OCI-LY7 (cell line): ENCODE data around the gene ZBTB6. TPM values are rescaled to one million over a fixed set of nuclear protein-coding genes. Genes with fewer than 3 reads are reported as not detected.
A peak's percentile ranks its signal among the peaks of the same experiment; 100 is the strongest.

Experiments
- BruUV-seq: library from RNA; stranded (reverse); fragments of 400-500 nt; replicated peaks from 2 replicates; lab custom pipeline; 2021; lab: Mats Ljungman, UMichigan
- CTCF ChIA-PET: fragments of 300-600 bp; sonication (Branson Sonifier 250); formaldehyde crosslinking; loops from one replicate; lab custom pipeline; 2022; ENCODE audit warnings: antibody characterized with exemption; ENCODE audit not compliant: unreplicated experiment; lab: Charles Lee
- POLR2A ChIA-PET: fragments of 300-600 bp; sonication (Branson Sonifier 250); formaldehyde crosslinking; loops from one replicate; lab custom pipeline; 2022; ENCODE audit warnings: antibody characterized with exemption; lab: Charles Lee
- DNase-seq: peaks from one replicate; pipeline ENCODE4 v3.0.0-alpha.2; 2015; ENCODE audit warnings: low spot score
- H2AFZ ChIP-seq: fragments of 200-600 bp; sonication (generic), shearing (Covaris generic); 2 replicates; pipeline ENCODE4 v1.6.1; 2014; ENCODE audit warnings: mild to moderate bottlenecking, antibody characterized with exemption, low read length, moderate library complexity
- H3K27ac ChIP-seq: fragments of 200-600 bp; sonication (generic); 2 replicates; pipeline ENCODE4 v1.5.1; 2014; ENCODE audit warnings: mixed run types, low read depth, mild to moderate bottlenecking, moderate library complexity, low read length, inconsistent platforms; ENCODE audit not compliant: poor library complexity, severe bottlenecking
- H3K36me3 ChIP-seq: fragments of 200-600 bp; sonication (generic); 2 replicates; pipeline ENCODE4 v1.6.1; 2014; ENCODE audit warnings: mild to moderate bottlenecking, antibody characterized with exemption, low read length, moderate library complexity, mixed read lengths; ENCODE audit not compliant: insufficient read depth
- H3K4me1 ChIP-seq: fragments of 200-600 bp; sonication (generic); 2 replicates; pipeline ENCODE4 v1.5.1; 2014; ENCODE audit warnings: mild to moderate bottlenecking, low read length; ENCODE audit not compliant: insufficient read depth, poor library complexity, severe bottlenecking
- H3K4me2 ChIP-seq: fragments of 200-600 bp; sonication (generic); 2 replicates; pipeline ENCODE4 v1.6.1; 2014; ENCODE audit warnings: mild to moderate bottlenecking, low read length
- H3K4me3 ChIP-seq: fragments of 200-600 bp; sonication (generic); 2 replicates; pipeline ENCODE4 v1.5.1; 2014; ENCODE audit warnings: mild to moderate bottlenecking, low read depth, low read length; ENCODE audit not compliant: poor library complexity, severe bottlenecking
- H3K79me2 ChIP-seq: fragments of 200-600 bp; sonication (generic); 2 replicates; pipeline ENCODE4 v1.6.1; 2016; ENCODE audit warnings: low read depth, mild to moderate bottlenecking, low read length, moderate library complexity, mixed read lengths; ENCODE audit not compliant: insufficient read depth
- H3K9me2 ChIP-seq: fragments of 200-600 bp; sonication (generic); 2 replicates; pipeline ENCODE4 v1.6.1; 2016; ENCODE audit warnings: mild to moderate bottlenecking, low read length, mixed read lengths; ENCODE audit not compliant: insufficient read depth
- H3K9me3 ChIP-seq: fragments of 200-600 bp; sonication (generic); 2 replicates; pipeline ENCODE4 v1.6.1; 2014; ENCODE audit warnings: mild to moderate bottlenecking, mixed run types, low read length, mixed read lengths
- H4K20me1 ChIP-seq: fragments of 200-600 bp; sonication (generic); 2 replicates; pipeline ENCODE4 v1.6.1; 2014; ENCODE audit warnings: mild to moderate bottlenecking, antibody characterized with exemption, low read length, moderate library complexity, mixed read lengths; ENCODE audit not compliant: insufficient read depth
- EZH2phosphoT487 ChIP-seq: fragments of 200-600 bp; sonication (generic); IDR thresholded peaks from 2 replicates; pipeline ENCODE4 v1.6.1; 2018; ENCODE audit warnings: low read depth, borderline replicate concordance, mild to moderate bottlenecking, mixed run types, antibody characterized with exemption, low read length, moderate library complexity, mixed read lengths
- intact Hi-C: fragments of 100-400 bp; cut with micrococcal nuclease; formaldehyde crosslinking; loops from one replicate; pipeline ENCODE4 v1.10.0; 2022; ENCODE audit not compliant: unreplicated experiment
- total RNA-seq, 2 experiments: library from RNA; depleted of rRNA in 1 of 2; stranded (reverse); fragments of >200 nt in 1 of 2; shearing (Covaris generic) in 1 of 2; gene quantifications; 2 replicates each; pipeline ENCODE4 v1.2.3, GENCODE V29; 2014 to 2022
- TF ChIP-seq, protein P1 (sequence below): fragments of 200-600 bp; sonication (generic); conservative IDR thresholded peaks from 2 replicates; pipeline ENCODE4 v1.5.1; 2014; ENCODE audit warnings: mild to moderate bottlenecking, antibody characterized with exemption, low read length, moderate library complexity, mixed read lengths

Gene ZBTB6
- total RNA-seq, 2 experiments from 2014 or later = 8.1 to 9.4 TPM

GRCh38 chr9:122930541-122931225 lies 17.6 kb upstream of the ZBTB6 start:
- no TSS peak for BruUV-seq
- Histone ChIP-seq H3K4me1 (peaks cover 19% of the 10 kb centered on the region), H3K9me2 (no peaks in the 10 kb centered on the region), H3K9me3 (no peaks in the 10 kb centered on the region), H3K36me3 (peaks cover 4% of the 10 kb centered on the region), H3K4me3 (peak overlapping the region; percentile 85), H3K27ac (peak overlapping the region; percentile 70), H3K79me2 (peaks cover 53% of the 10 kb centered on the region), H2AFZ (peak overlapping the region; percentile 76), H3K4me2 (peak overlapping the region; percentile 78), H4K20me1 (0 out of 2 replicates have a peak, but pooled peaks cover 4% of the 10 kb centered on the region)
- intact Hi-C loops = loop anchor here (1.0 to 10.0 kb wide), 3 partner anchors 10 to 666 kb away; partner anchors contain the start of genes MRRF, RBM18 and ZBTB6
- POLR2A ChIA-PET = interaction anchor here (0.6 to 4.2 kb wide), 8 partner anchors 7 to 316 kb away, joined by 3 to 50 read pairs (median 8); partner anchors contain the start of genes RABGAP1 and RC3H2
- CTCF ChIA-PET = interaction anchor here (0.7 kb wide), 1 partner anchor 113 kb away, joined by 4 read pairs; no protein-coding TSS in a partner anchor
- DNase-seq = peak; percentile 57
- TF ChIP-seq EZH2phosphoT487 = no peak
- TF ChIP-seq, protein P1, sequence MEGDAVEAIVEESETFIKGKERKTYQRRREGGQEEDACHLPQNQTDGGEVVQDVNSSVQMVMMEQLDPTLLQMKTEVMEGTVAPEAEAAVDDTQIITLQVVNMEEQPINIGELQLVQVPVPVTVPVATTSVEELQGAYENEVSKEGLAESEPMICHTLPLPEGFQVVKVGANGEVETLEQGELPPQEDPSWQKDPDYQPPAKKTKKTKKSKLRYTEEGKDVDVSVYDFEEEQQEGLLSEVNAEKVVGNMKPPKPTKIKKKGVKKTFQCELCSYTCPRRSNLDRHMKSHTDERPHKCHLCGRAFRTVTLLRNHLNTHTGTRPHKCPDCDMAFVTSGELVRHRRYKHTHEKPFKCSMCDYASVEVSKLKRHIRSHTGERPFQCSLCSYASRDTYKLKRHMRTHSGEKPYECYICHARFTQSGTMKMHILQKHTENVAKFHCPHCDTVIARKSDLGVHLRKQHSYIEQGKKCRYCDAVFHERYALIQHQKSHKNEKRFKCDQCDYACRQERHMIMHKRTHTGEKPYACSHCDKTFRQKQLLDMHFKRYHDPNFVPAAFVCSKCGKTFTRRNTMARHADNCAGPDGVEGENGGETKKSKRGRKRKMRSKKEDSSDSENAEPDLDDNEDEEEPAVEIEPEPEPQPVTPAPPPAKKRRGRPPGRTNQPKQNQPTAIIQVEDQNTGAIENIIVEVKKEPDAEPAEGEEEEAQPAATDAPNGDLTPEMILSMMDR = peak; percentile 61

- no TSS peak for BruUV-seq
- H3K9me3 ChIP-seq = no peaks in the 10 kb centered on the region
Measured at GRCh38 chr9:122929796-122930354, 16.8 kb upstream of the ZBTB6 start.

More at GRCh38 chr9:122929796-122930354, 16.8 kb upstream of the ZBTB6 start:
- TF ChIP-seq, protein P1 = no peak
- TF ChIP-seq EZH2phosphoT487 = no peak
- Histone ChIP-seq H3K36me3 (peaks cover 3% of the 10 kb centered on the region), H3K79me2 (peaks cover 49% of the 10 kb centered on the region), H3K4me2 (peak overlapping the region; percentile 78), H2AFZ (no peak overlapping the region), H3K4me3 (peak overlapping the region; percentile 85), H3K9me2 (no peaks in the 10 kb centered on the region), H3K4me1 (peaks cover 19% of the 10 kb centered on the region), H4K20me1 (0 out of 2 replicates have a peak, but pooled peaks cover 4% of the 10 kb centered on the region), H3K27ac (no peak overlapping the region)
- CTCF ChIA-PET = interaction anchor here (0.7 kb wide), 1 partner anchor 113 kb away, joined by 4 read pairs; no protein-coding TSS in a partner anchor
- intact Hi-C loops = loop anchor here (10.0 kb wide), 1 partner anchor 665 kb away; the partner anchor contains the start of genes MRRF and RBM18
- no peak for DNase-seq
- POLR2A ChIA-PET = interaction anchor here (0.6 to 4.2 kb wide), 9 partner anchors 8 to 317 kb away, joined by 3 to 50 read pairs (median 5); partner anchors contain the start of genes RABGAP1, RC3H2 and ZBTB6
